Heart right ventricle (tissue), 16 donors: ENCODE results near the gene RECQL5. TPM values are rescaled to one million over a fixed set of nuclear protein-coding genes. Genes with fewer than 3 reads are reported as not detected.
A peak's percentile ranks its signal among the peaks of the same experiment; 100 is the strongest.

ENCODE experiments used
- ATAC-seq, 8 donors: fragments of 200-7000 bp; cut with Tn5 transposase; one replicate each; pipeline ENCODE4 v1.9.1; 2020; ENCODE audit warnings: mild to moderate bottlenecking in 8 of 8, moderate library complexity in 8 of 8, moderate number of reproducible peaks in 1 of 8
- DNase-seq, 2 donors: peaks; one replicate each; pipeline ENCODE4 v3.0.0-alpha.2; 2020
- H3K27ac ChIP-seq, 10 donors: fragments of 200-600 bp; sonication (generic) in 2 of 10; one replicate each; pipeline versions ENCODE4 v1.5.0 to v1.8.0; 2020 to 2022; ENCODE audit warnings: mild to moderate bottlenecking in 3 of 10
- H3K27me3 ChIP-seq, 7 donors: fragments of 200-600 bp; one replicate each; pipeline ENCODE4 v1.8.0; 2021 to 2022; ENCODE audit warnings: mild to moderate bottlenecking in 2 of 7
- H3K36me3 ChIP-seq, 9 donors: fragments of 200-600 bp; sonication (generic) in 1 of 9; one replicate each; pipeline versions ENCODE4 v1.5.0 to v1.8.0; 2020 to 2022; ENCODE audit warnings: mild to moderate bottlenecking in 2 of 9
- H3K4me1 ChIP-seq, 9 donors: fragments of 200-600 bp; sonication (generic) in 1 of 9; one replicate each; pipeline versions ENCODE4 v1.5.0 to v1.8.0; 2020 to 2022; ENCODE audit warnings: mild to moderate bottlenecking in 4 of 9
- H3K4me3 ChIP-seq, 10 donors: fragments of 200-600 bp; sonication (generic) in 2 of 10; one replicate each; pipeline versions ENCODE4 v1.5.0 to v1.8.0; 2020 to 2022; ENCODE audit warnings: mild to moderate bottlenecking in 7 of 10, moderate library complexity in 2 of 10
- H3K9me3 ChIP-seq, 11 donors: fragments of 200-600 bp in 10 of 11; sonication (generic) in 2 of 11; one replicate each; pipeline versions ENCODE4 v1.5.0 to v1.8.0; 2013 to 2022; ENCODE audit warnings: mild to moderate bottlenecking in 2 of 11, control low read depth in 1 of 11, moderate library complexity in 1 of 11
- WGBS, 2 donors: extraction: QIAGEN DNeasy Blood & Tissue Kit; methylation state at CpG; one replicate each; pipeline ENCODE4 v1.1.7; 2013; ENCODE audit warnings: inconsistent platforms in 1 of 2; 5-methylcytosine and 5-hydroxymethylcytosine counted together
- intact Hi-C, 10 donors: fragments of 100-400 bp; cut with DNase I; formaldehyde crosslinking; loops; one replicate each; pipeline versions ENCODE4 v1.11.1 to v1.14.2; 2022
- polyA plus RNA-seq, 2 donors: library from polyadenylated mRNA; stranded (reverse); fragments of 200-250 nt; gene quantifications; one replicate each; pipeline ENCODE4 v1.2.3, GENCODE V29; 2013
- total RNA-seq, 10 donors: library from RNA; stranded (reverse); fragmentation: NEBNext Ultra II Directional in 3 of 10; extraction: Animal tissue kit (Norgen Biotek cat#: 25700) in 3 of 10; gene quantifications; one replicate each; pipeline versions ENCODE4 v1.2.1 to v1.2.4, GENCODE V29; 2021 to 2023
- TF ChIP-seq, protein P1 (sequence below), 9 donors: fragments of 200-600 bp; sonication (generic) in 2 of 9; IDR thresholded peaks; one replicate each; pipeline versions ENCODE4 v1.5.0 to v1.8.0; 2021 to 2022; ENCODE audit warnings: antibody characterized with exemption in 9 of 9, mild to moderate bottlenecking in 5 of 9, moderate library complexity in 1 of 9
- donor health status: Arrhythmogenic right ventricular cardiomyopathy.
- donor health status: ischemic (EF 13 %, LVEDD 7.1; RV severe dilation, severe dysfunction).
- donor health status: healthy with polysubstance abuse.
- donor health status: DM: no; HTN: yes; CAD: no.
- donor health status: DM: no; HTN: no; CAD: no.
- donor health status: ischemic (EF 25% LVEDD 6.9; RV normal size, moderate dysfunction).
- donor health status: ischemic (EF 25% LVEDD 5.7; RV mildly dilated, moderate dysfunction).
- donor health status: healthy.
- donor health status: DM: yes; HTN: yes; CAD: no.
- donor health status: Ischemic cardiomyopathy.
- donor health status: ischemic (EF 35%, LVEDD 5.7; RV mildly dilated, moderate dysfunction).
- donor health status: nonischemic (EF 11% LVEDD 7.7; RV severe dilation, severe dysfunction).
- donor health status: DM: yes; HTN: yes; CAD: no.
- donor health status: PGD.
- donor health status: ischemic (EF 29% LVEDD 5.4; RV normal size, mild dysfunction).
- donor health status: nonischemic (EF 23%, LVEDD 6.1; RV moderate dilation, normal function).

The RECQL5 gene
- total and polyA plus RNA-seq, 12 donors = 6.3 to 32.1 (median 10.7) TPM

DNA sequence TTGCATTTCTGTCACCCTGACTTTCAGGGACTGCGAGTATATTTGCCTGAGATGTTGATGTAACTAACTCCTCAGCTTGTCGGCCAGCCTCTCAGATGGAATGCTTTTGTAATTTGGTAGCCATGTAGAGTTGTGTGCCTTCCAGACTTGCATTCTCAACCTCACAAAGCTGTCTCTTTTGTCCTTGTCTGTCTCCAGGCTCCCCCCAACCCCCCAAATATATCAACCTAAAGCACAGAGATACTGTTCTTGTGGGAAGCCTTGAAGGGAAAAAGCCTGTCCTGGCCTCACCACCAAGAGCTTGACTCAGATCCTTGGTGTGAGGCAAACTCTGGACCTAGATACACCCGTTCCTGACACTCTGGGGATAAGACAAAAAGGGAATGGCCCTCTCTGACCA, 18.5 kb upstream of the RECQL5 start:
- no peaks in the 10 kb centered on the region for H3K27me3 ChIP-seq
- 74 to 75% methylated on average over 3 of the region's 3 CpGs for WGBS, 2 donors
- peaks cover 25 to 86% (median 73%) of the 10 kb centered on the region in 9 donors for H3K4me1 ChIP-seq
- intact Hi-C loops = loop anchor here in 1 of 10 donors (5.0 kb wide), 1 partner anchor 37 kb away; the partner anchor contains the start of gene ITGB4
- ATAC-seq (no peak), DNase-seq (no peak)
- H3K4me3 ChIP-seq = no peak overlapping the region
- H3K36me3 ChIP-seq = peaks cover 0 to 21% (median 0%) of the 10 kb centered on the region in 9 donors
- TF ChIP-seq, protein P1, sequence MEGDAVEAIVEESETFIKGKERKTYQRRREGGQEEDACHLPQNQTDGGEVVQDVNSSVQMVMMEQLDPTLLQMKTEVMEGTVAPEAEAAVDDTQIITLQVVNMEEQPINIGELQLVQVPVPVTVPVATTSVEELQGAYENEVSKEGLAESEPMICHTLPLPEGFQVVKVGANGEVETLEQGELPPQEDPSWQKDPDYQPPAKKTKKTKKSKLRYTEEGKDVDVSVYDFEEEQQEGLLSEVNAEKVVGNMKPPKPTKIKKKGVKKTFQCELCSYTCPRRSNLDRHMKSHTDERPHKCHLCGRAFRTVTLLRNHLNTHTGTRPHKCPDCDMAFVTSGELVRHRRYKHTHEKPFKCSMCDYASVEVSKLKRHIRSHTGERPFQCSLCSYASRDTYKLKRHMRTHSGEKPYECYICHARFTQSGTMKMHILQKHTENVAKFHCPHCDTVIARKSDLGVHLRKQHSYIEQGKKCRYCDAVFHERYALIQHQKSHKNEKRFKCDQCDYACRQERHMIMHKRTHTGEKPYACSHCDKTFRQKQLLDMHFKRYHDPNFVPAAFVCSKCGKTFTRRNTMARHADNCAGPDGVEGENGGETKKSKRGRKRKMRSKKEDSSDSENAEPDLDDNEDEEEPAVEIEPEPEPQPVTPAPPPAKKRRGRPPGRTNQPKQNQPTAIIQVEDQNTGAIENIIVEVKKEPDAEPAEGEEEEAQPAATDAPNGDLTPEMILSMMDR (IDR thresholded peaks at IDR 0.05) = no peak
- no peaks in the 10 kb centered on the region for H3K9me3 ChIP-seq
- H3K27ac ChIP-seq = peak overlapping the region in 9 of 10 donors; percentile 22 to 86 (median 69)

DNA sequence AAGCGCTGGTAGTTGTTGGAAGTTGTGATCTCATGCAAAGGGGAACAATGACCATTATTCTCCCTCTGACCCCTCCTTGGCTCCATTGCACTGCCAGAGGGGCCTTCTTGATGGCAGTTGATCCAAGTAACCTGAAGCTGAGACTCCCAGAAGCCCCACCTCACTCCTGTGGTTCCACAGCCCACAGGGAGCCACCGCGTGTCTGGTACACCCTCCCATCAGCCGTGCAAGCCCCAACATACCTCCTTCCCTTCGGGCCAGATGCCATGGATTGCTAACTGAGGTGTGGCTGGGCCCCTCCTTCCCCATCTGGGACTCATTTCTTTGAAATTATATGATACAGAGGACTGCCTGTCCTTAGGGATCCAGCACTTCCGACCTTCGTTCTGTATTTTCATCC, 18.0 kb upstream of the RECQL5 start:
- intact Hi-C loops = loop anchor here in 1 of 10 donors (5.0 kb wide), 1 partner anchor 37 kb away; the partner anchor contains the start of gene ITGB4
- DNase-seq (no peak), ATAC-seq (no peak)
- Histone ChIP-seq H3K4me1 (peaks cover 25 to 86% (median 68%) of the 10 kb centered on the region in 9 donors), H3K27me3 (no peaks in the 10 kb centered on the region), H3K4me3 (no peak overlapping the region), H3K36me3 (peaks cover 0 to 26% (median 0%) of the 10 kb centered on the region in 9 donors), H3K27ac (peak overlapping the region in 8 of 10 donors; percentile 22 to 86 (median 72)), H3K9me3 (no peaks in the 10 kb centered on the region)
- TF ChIP-seq, protein P1 (IDR thresholded peaks at IDR 0.05) = no peak
- WGBS, 2 donors = 57 to 63% methylated on average over 7 of the region's 7 CpGs

DNA sequence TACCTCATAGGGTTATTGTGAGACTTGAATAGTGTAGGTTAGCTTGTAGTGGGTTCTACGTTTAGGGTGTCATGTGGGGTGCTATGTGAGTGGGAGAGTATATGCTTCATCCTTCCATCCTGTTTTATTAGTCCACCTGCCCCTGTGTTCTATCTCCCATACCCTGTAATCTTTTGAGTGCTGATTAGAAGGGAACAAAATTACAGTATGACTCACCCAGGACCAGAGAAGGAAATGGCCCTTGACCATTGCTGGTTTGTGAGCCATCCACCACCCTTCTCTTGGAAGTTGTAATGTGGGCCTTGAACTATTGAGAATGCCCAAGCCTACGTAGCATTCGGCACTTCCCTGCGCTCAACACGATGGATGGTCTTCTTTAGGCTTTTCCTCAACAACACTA, 17.3 kb upstream of the RECQL5 start:
- peak in 2 of 8 donors; percentile 17 to 36 for ATAC-seq
- peaks cover 0 to 32% (median 0%) of the 10 kb centered on the region in 9 donors for H3K36me3 ChIP-seq
- intact Hi-C loops = no loop called here
- TF ChIP-seq, protein P1 (IDR thresholded peaks at IDR 0.05) = no peak
- peaks cover 25 to 86% (median 67%) of the 10 kb centered on the region in 9 donors for H3K4me1 ChIP-seq
- peak overlapping the region in 6 of 10 donors; percentile 22 to 86 (median 72) for H3K27ac ChIP-seq
- no peak overlapping the region for H3K4me3 ChIP-seq
- 90 to 93% methylated on average over 5 of the region's 5 CpGs for WGBS, 2 donors
- no peaks in the 10 kb centered on the region for H3K27me3 ChIP-seq
- no peak for DNase-seq
- no peaks in the 10 kb centered on the region for H3K9me3 ChIP-seq

DNA sequence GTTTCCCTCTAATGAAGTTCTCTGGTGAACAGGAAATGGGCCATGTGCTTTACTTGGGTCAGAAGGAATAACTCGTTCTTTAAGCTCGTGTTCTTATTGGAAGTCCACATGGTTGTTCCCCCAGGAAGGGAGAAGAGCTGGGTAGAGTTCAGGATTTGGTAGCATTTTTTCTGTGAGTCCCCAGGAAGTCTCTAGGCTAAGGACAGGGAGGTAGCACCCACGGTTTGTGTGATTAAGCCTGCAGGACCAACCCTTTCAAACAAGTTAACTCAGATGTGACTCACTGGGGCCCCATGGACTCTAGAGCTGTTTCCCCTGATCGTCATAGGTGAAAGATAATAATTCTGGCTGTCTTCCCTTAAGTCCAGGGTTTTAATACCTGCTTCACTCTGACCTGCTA, 16.6 kb upstream of the RECQL5 start:
- Histone ChIP-seq H3K4me3 (no peak overlapping the region), H3K27me3 (no peaks in the 10 kb centered on the region), H3K36me3 (peaks cover 0 to 35% (median 0%) of the 10 kb centered on the region in 9 donors), H3K4me1 (peaks cover 25 to 87% (median 60%) of the 10 kb centered on the region in 9 donors), H3K9me3 (no peaks in the 10 kb centered on the region), H3K27ac (peak overlapping the region in 3 of 10 donors; percentile 4 to 86 (median 20))
- DNase-seq = no peak
- TF ChIP-seq, protein P1 (IDR thresholded peaks at IDR 0.05) = no peak
- intact Hi-C loops = no loop called here
- WGBS, 2 donors = 59 to 63% methylated on average over 4 of the region's 4 CpGs
- ATAC-seq = no peak
